Activated CD4-positive, CD25-positive, alpha-beta regulatory T cell treated with anti-CD3 and anti-CD28 coated beads, Interleukin-2, amount 50 U/mL, for 16 hours (primary cell): Measurements from ENCODE around the gene GPX3.

Experiments used
- DNase-seq: peaks from one replicate; pipeline ENCODE4 v3.0.0-alpha.2; 2020; ENCODE audit warnings: low read depth, low spot score

Gene GPX3

GRCh38 chr5:151076616-151077015, 56.2 kb downstream of the GPX3 start:
- DNase-seq = no peak

GRCh38 chr5:151077419-151077818, 57.0 kb downstream of the GPX3 start:
- DNase-seq = no peak

GRCh38 chr5:151077967-151078366, 57.6 kb downstream of the GPX3 start:
- DNase-seq = no peak
